Sigmoid colon (tissue), 7 donors: ENCODE results near the gene OXCT1. TPM values are rescaled to one million over a fixed set of nuclear protein-coding genes. Genes with fewer than 3 reads are reported as not detected.
A peak's percentile ranks its signal among the peaks of the same experiment; 100 is the strongest.

ENCODE experiments used
- DNase-seq: peaks from one replicate; pipeline ENCODE4 v3.0.0-alpha.2; 2019
- H3K27ac ChIP-seq, 4 donors: fragments of 200-600 bp; sonication (generic); one replicate each; pipeline ENCODE4 v1.5.1; 2016 to 2019; ENCODE audit warnings: mild to moderate bottlenecking in 1 of 4
- H3K27me3 ChIP-seq, 3 donors: fragments of 200-600 bp; sonication (generic); one replicate each; pipeline ENCODE4 v1.5.1; 2019; ENCODE audit warnings: mild to moderate bottlenecking in 1 of 3
- H3K36me3 ChIP-seq, 4 donors: fragments of 200-600 bp; sonication (generic); one replicate each; pipeline ENCODE4 v1.5.1; 2016 to 2019
- H3K4me1 ChIP-seq, 4 donors: fragments of 200-600 bp; sonication (generic); one replicate each; pipeline ENCODE4 v1.5.1; 2017 to 2019
- H3K4me3 ChIP-seq, 4 donors: fragments of 200-600 bp; sonication (generic); one replicate each; pipeline ENCODE4 v1.5.1; 2017 to 2019; ENCODE audit warnings: mild to moderate bottlenecking in 2 of 4, moderate library complexity in 1 of 4
- H3K9me3 ChIP-seq, 4 donors: fragments of 200-600 bp in 3 of 4; sonication (generic) in 3 of 4; one replicate each; pipeline versions ENCODE4 v1.5.1 to v1.6.1; 2013 to 2019
- EP300 ChIP-seq, 4 donors: sonication (generic); formaldehyde crosslinking; IDR thresholded peaks; one replicate each; pipeline ENCODE4 v1.6.1; 2017; ENCODE audit warnings: antibody characterized with exemption in 4 of 4
- POLR2A ChIP-seq, 2 donors: fragments of 450-650 bp; IDR thresholded peaks; one replicate each; pipeline ENCODE4 v1.6.1; 2016; ENCODE audit warnings: antibody characterized with exemption in 2 of 2, mild to moderate bottlenecking in 2 of 2, moderate library complexity in 2 of 2
- POLR2AphosphoS5 ChIP-seq, 4 donors: sonication (generic); formaldehyde crosslinking; IDR thresholded peaks; one replicate each; pipeline ENCODE4 v1.6.1; 2017; ENCODE audit warnings: antibody characterized with exemption in 4 of 4
- WGBS, 2 donors: extraction: QIAGEN DNeasy Blood & Tissue Kit; methylation state at CpG; one replicate each; pipeline ENCODE4 v1.1.7; 2013; 5-methylcytosine and 5-hydroxymethylcytosine counted together
- intact Hi-C: fragments of 100-400 bp; cut with DNase I; formaldehyde crosslinking; loops from one replicate; pipeline ENCODE4 v1.15.1; 2023
- polyA plus RNA-seq, 3 donors: library from polyadenylated mRNA; stranded (reverse); fragments of 200-250 nt; gene quantifications; one replicate each; pipeline ENCODE4 v1.2.3, GENCODE V29; 2013
- total RNA-seq, 4 donors: library from RNA; depleted of rRNA; stranded (reverse); fragments of >200 nt; gene quantifications; one replicate each; pipeline ENCODE4 v1.1.0, GENCODE V29; 2016
- TF ChIP-seq, protein P1 (sequence below), 4 experiments: fragments of 450-650 bp in 3 of 4; fragments of 200-600 bp in 1 of 4; IDR thresholded peaks; one replicate each; pipeline ENCODE4 v1.5.1; 2016 to 2019; ENCODE audit warnings: antibody characterized with exemption in 4 of 4, mild to moderate bottlenecking in 3 of 4, moderate library complexity in 2 of 4
- donor health status: healthy with polysubstance abuse.
- donor health status: Bipolar disorder and iron deficiency.
- donor health status: healthy.

OXCT1 gene
- total and polyA plus RNA-seq, 7 donors: 6.6 to 35.0 (median 26.1) TPM

DNA sequence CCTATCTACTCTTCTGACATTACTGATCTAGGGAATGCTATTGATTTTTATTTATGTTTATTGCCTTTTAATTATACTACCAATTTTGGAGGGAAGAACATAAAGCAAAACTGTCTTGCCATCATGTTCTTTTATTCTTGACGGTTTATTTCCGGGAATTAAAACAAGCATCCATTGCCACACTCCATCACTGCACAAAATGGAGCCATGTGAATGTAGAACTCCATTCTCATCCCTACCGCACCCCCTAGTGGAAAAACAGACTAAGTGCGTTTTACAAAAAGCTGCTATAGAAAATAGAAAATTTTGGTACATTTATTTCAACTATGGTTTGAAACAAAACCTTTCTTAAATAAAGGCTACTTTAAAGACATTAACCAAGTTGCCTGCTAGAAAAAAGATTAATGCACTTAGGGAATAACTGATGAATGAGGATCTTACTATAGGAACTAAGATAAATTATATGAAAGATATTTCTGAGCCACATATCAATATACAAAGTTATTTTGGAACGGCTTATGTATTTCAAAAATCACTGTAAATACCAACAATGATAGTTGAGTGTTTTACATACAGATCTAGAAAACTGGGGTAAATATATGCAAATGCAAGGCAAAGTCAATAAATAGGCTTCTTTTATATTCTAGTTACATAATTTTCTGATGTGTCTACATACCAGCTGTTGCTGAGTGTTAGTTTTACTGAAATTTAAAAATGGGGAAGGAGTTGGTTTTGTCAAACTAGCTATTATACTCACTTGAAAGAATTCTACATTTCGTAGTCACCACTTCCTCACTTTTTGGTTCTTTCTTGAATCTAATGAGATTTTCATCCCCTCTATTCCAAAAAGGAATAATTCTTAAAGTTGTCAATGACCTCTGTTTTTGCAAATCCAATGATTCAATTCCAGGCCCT lies 26.5 kb downstream of the OXCT1 start:
- TF ChIP-seq EP300 (IDR thresholded peaks at IDR 0.05) (no peak), POLR2A (IDR thresholded peaks at IDR 0.05) (no peak), POLR2AphosphoS5 (IDR thresholded peaks at IDR 0.05) (no peak)
- TF ChIP-seq, protein P1, sequence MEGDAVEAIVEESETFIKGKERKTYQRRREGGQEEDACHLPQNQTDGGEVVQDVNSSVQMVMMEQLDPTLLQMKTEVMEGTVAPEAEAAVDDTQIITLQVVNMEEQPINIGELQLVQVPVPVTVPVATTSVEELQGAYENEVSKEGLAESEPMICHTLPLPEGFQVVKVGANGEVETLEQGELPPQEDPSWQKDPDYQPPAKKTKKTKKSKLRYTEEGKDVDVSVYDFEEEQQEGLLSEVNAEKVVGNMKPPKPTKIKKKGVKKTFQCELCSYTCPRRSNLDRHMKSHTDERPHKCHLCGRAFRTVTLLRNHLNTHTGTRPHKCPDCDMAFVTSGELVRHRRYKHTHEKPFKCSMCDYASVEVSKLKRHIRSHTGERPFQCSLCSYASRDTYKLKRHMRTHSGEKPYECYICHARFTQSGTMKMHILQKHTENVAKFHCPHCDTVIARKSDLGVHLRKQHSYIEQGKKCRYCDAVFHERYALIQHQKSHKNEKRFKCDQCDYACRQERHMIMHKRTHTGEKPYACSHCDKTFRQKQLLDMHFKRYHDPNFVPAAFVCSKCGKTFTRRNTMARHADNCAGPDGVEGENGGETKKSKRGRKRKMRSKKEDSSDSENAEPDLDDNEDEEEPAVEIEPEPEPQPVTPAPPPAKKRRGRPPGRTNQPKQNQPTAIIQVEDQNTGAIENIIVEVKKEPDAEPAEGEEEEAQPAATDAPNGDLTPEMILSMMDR (IDR thresholded peaks at IDR 0.05): peak; percentile 31 to 73 (median 70)
- H3K27ac ChIP-seq: no peak overlapping the region
- no peaks in the 10 kb centered on the region for H3K9me3 ChIP-seq
- intact Hi-C loops: loop anchor here (2.0 to 10.0 kb wide), 3 partner anchors 149 to 939 kb away; partner anchors contain the start of gene C7
- no peaks in the 10 kb centered on the region for H3K27me3 ChIP-seq
- H3K4me3 ChIP-seq: no peak overlapping the region
- H3K4me1 ChIP-seq: peaks cover 0 to 5% (median 0%) of the 10 kb centered on the region in 4 donors
- no peak for DNase-seq
- WGBS, 2 donors: 32 to 39% methylated on average over 6 of the region's 6 CpGs
- H3K36me3 ChIP-seq: peaks cover 0 to 19% (median 4%) of the 10 kb centered on the region in 4 donors

- no peaks in the 10 kb centered on the region for H3K27me3 ChIP-seq
- H3K4me3 ChIP-seq: no peak overlapping the region
- intact Hi-C loops: loop anchor here (2.0 to 10.0 kb wide), 3 partner anchors 148 to 938 kb away; partner anchors contain the start of gene C7
Observed at GRCh38 chr5:41842777-41843176, 27.4 kb downstream of the OXCT1 start.

DNA sequence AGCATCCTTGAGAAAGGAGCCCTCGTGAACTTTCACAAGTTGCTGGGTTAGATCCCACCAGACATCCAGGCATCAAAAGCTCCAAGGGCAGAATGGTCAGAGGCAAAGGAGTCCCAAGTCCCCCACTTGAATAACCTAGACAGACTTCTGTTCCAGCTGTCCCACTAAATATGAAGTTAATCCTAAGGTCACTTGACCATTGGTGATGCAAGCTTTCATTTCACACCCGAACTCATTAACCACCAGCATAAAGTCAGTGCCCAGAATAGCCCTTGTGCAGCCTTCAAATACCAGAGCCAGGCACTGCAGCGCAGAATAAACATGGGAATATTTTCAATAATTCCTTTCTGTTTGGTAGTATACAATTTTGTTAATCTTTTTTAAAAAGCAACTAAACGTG lies 28.9 kb downstream of the OXCT1 start:
- no peaks in the 10 kb centered on the region for H3K27me3 ChIP-seq
- H3K9me3 ChIP-seq: no peaks in the 10 kb centered on the region
- peaks cover 0 to 24% (median 4%) of the 10 kb centered on the region in 4 donors for H3K36me3 ChIP-seq
- 94% methylated on average over 4 of the region's 4 CpGs for WGBS, 2 donors
- no peak for DNase-seq
- H3K4me1 ChIP-seq: peaks cover 0 to 18% (median 9%) of the 10 kb centered on the region in 4 donors
- intact Hi-C loops: loop anchor here (10.0 kb wide), 2 partner anchors 147 to 937 kb away; partner anchors contain the start of gene C7
- no peak overlapping the region for H3K4me3 ChIP-seq
- TF ChIP-seq POLR2AphosphoS5 (IDR thresholded peaks at IDR 0.05) (no peak), POLR2A (IDR thresholded peaks at IDR 0.05) (no peak), EP300 (IDR thresholded peaks at IDR 0.05) (no peak)
- TF ChIP-seq, protein P1 (IDR thresholded peaks at IDR 0.05): no peak
- no peak overlapping the region for H3K27ac ChIP-seq

More at GRCh38 chr5:41842777-41843176, 27.4 kb downstream of the OXCT1 start:
- no peak for DNase-seq
- peaks cover 0 to 5% (median 0%) of the 10 kb centered on the region in 4 donors for H3K4me1 ChIP-seq
- no peak overlapping the region for H3K27ac ChIP-seq
- H3K9me3 ChIP-seq: no peaks in the 10 kb centered on the region
- peaks cover 0 to 24% (median 4%) of the 10 kb centered on the region in 4 donors for H3K36me3 ChIP-seq
- TF ChIP-seq, protein P1 (IDR thresholded peaks at IDR 0.05): no peak
- TF ChIP-seq POLR2A (IDR thresholded peaks at IDR 0.05) (no peak), POLR2AphosphoS5 (IDR thresholded peaks at IDR 0.05) (no peak), EP300 (IDR thresholded peaks at IDR 0.05) (no peak)

- H3K4me1 ChIP-seq: peaks cover 0 to 29% (median 19%) of the 10 kb centered on the region in 4 donors
- H3K36me3 ChIP-seq: peaks cover 0 to 21% (median 4%) of the 10 kb centered on the region in 4 donors
- H3K4me3 ChIP-seq: no peak overlapping the region
- intact Hi-C loops: loop anchor here (10.0 kb wide), 2 partner anchors 145 to 935 kb away; partner anchors contain the start of gene C7
- WGBS, 2 donors: 87 to 98% methylated on average over 1 of the region's 1 CpG
- H3K27ac ChIP-seq: no peak overlapping the region
- H3K27me3 ChIP-seq: no peaks in the 10 kb centered on the region
- no peaks in the 10 kb centered on the region for H3K9me3 ChIP-seq
- DNase-seq: no peak
- TF ChIP-seq POLR2AphosphoS5 (IDR thresholded peaks at IDR 0.05): no peak
- no peak for TF ChIP-seq POLR2A (IDR thresholded peaks at IDR 0.05)
- TF ChIP-seq EP300 (IDR thresholded peaks at IDR 0.05): no peak
- TF ChIP-seq, protein P1 (IDR thresholded peaks at IDR 0.05): no peak
Observed at GRCh38 chr5:41840251-41840650, 30.0 kb downstream of the OXCT1 start.
